WTC11 (cell line): ENCODE results near the gene PCGF3. TPM values are rescaled to one million over a fixed set of nuclear protein-coding genes. Genes with fewer than 3 reads are reported as not detected.

Experiments
- ATAC-seq: fragments of 200-7000 bp; cut with Tn5 transposase; 2 replicates; pipeline ENCODE4 v1.10.0; 2021; ENCODE audit warnings: mild to moderate bottlenecking, moderate library complexity
- CTCF ChIA-PET: fragments of 300-600 bp; sonication (Branson Sonifier 250); formaldehyde crosslinking; loops from one replicate; lab custom pipeline; 2021; ENCODE audit warnings: antibody characterized with exemption; lab: Charles Lee
- POLR2A ChIA-PET: fragments of 350-600 bp; sonication (Branson Sonifier 250); formaldehyde crosslinking; loops from one replicate; lab custom pipeline; 2021; ENCODE audit warnings: antibody characterized with exemption; lab: Charles Lee
- DNase-seq: peaks from one replicate; pipeline ENCODE4 v3.0.0; 2021; ENCODE audit warnings: low spot score
- H3K27ac Mint-ChIP-seq: 2 replicates; pipeline ENCODE4 v1.8.0; 2021; ENCODE audit warnings: mixed read lengths
- H3K27me3 Mint-ChIP-seq: 2 replicates; pipeline ENCODE4 v1.8.0; 2021; ENCODE audit warnings: low read depth, mild to moderate bottlenecking, moderate library complexity, mixed read lengths
- H3K36me3 Mint-ChIP-seq: 2 replicates; pipeline ENCODE4 v1.8.0; 2021; ENCODE audit warnings: mixed read lengths
- H3K4me1 Mint-ChIP-seq: 2 replicates; pipeline ENCODE4 v1.8.0; 2022; ENCODE audit warnings: mixed read lengths
- H3K4me3 Mint-ChIP-seq: 2 replicates; pipeline ENCODE4 v1.8.0; 2021; ENCODE audit warnings: mild to moderate bottlenecking, moderate library complexity, mixed read lengths
- H3K9me3 Mint-ChIP-seq: 2 replicates; pipeline ENCODE4 v1.8.0; 2021; ENCODE audit warnings: mixed read lengths
- ERG ChIP-seq: fragments of 250-450 bp; sonication (Bioruptor Pico); IDR thresholded peaks from 2 replicates; pipeline ENCODE4 v1.8.0; 2021; ENCODE audit warnings: mild to moderate bottlenecking
- FOXJ3 ChIP-seq: sonication (generic); formaldehyde crosslinking; IDR thresholded peaks from 2 replicates; pipeline ENCODE4 v1.9.0; 2021; ENCODE audit warnings: missing genetic modification reagents, mild to moderate bottlenecking, borderline replicate concordance
- HMGA2 ChIP-seq: fragments of 250-450 bp; sonication (Bioruptor Pico); IDR thresholded peaks from 2 replicates; pipeline ENCODE4 v1.4.0; 2021; ENCODE audit warnings: mild to moderate bottlenecking, moderate library complexity
- IRF1 ChIP-seq: sonication (generic); formaldehyde crosslinking; IDR thresholded peaks from 2 replicates; pipeline ENCODE4 v1.8.0; 2023; ENCODE audit warnings: missing genetic modification reagents
- KAT7 ChIP-seq: sonication (generic); formaldehyde crosslinking; IDR thresholded peaks from 2 replicates; pipeline ENCODE4 v1.8.1; 2023; ENCODE audit warnings: missing genetic modification reagents, mild to moderate bottlenecking, borderline replicate concordance
- NR1H2 ChIP-seq: sonication (generic); formaldehyde crosslinking; IDR thresholded peaks from 2 replicates; pipeline ENCODE4 v1.9.0; 2021; ENCODE audit warnings: mild to moderate bottlenecking, moderate library complexity, missing genetic modification reagents
- OVOL2 ChIP-seq: fragments of 250-450 bp; sonication (Bioruptor Pico); IDR thresholded peaks from 2 replicates; pipeline ENCODE4 v1.9.0; 2021; ENCODE audit warnings: mild to moderate bottlenecking, borderline replicate concordance
- TEAD1 ChIP-seq: sonication (generic); formaldehyde crosslinking; IDR thresholded peaks from 2 replicates; pipeline ENCODE4 v1.8.0; 2022; ENCODE audit warnings: mild to moderate bottlenecking, missing genetic modification reagents
- ZBTB21 ChIP-seq: sonication (generic); formaldehyde crosslinking; IDR thresholded peaks from 2 replicates; pipeline ENCODE4 v1.8.1; 2023; ENCODE audit warnings: mild to moderate bottlenecking, missing genetic modification reagents, borderline replicate concordance
- ZNF532 ChIP-seq: fragments of 250-450 bp; sonication (Bioruptor Pico); IDR thresholded peaks from 2 replicates; pipeline ENCODE4 v1.9.0; 2021; ENCODE audit warnings: mild to moderate bottlenecking, borderline replicate concordance
- ZNF671 ChIP-seq: fragments of 250-450 bp; sonication (Bioruptor Pico); IDR thresholded peaks from 2 replicates; pipeline ENCODE4 v1.8.0; 2021; ENCODE audit warnings: mild to moderate bottlenecking
- ZSCAN18 ChIP-seq: fragments of 250-450 bp; sonication (Bioruptor Pico); IDR thresholded peaks from 2 replicates; pipeline ENCODE4 v2.1.2; 2022; ENCODE audit warnings: mild to moderate bottlenecking, moderate library complexity
- total RNA-seq: library from RNA; stranded (reverse); gene quantifications from 3 replicates; pipeline ENCODE4 v1.2.3, GENCODE V29; 2021
- TF ChIP-seq, protein P1 (sequence below): sonication (generic); formaldehyde crosslinking; IDR thresholded peaks from 2 replicates; pipeline ENCODE4 v1.8.0; 2022; ENCODE audit warnings: mild to moderate bottlenecking, missing genetic modification reagents
- TF ChIP-seq, protein P2 (sequence below): sonication (generic); formaldehyde crosslinking; IDR thresholded peaks from 2 replicates; pipeline ENCODE4 v1.8.0; 2022; ENCODE audit warnings: missing genetic modification reagents
- TF ChIP-seq, protein P3 (sequence below): fragments of 250-450 bp; sonication (Bioruptor Pico); IDR thresholded peaks from 2 replicates; pipeline ENCODE4 v1.9.0; 2021; ENCODE audit warnings: mild to moderate bottlenecking

The PCGF3 gene
- total RNA-seq, 1 experiment from 2014 or later, result 65.7 TPM

DNA sequence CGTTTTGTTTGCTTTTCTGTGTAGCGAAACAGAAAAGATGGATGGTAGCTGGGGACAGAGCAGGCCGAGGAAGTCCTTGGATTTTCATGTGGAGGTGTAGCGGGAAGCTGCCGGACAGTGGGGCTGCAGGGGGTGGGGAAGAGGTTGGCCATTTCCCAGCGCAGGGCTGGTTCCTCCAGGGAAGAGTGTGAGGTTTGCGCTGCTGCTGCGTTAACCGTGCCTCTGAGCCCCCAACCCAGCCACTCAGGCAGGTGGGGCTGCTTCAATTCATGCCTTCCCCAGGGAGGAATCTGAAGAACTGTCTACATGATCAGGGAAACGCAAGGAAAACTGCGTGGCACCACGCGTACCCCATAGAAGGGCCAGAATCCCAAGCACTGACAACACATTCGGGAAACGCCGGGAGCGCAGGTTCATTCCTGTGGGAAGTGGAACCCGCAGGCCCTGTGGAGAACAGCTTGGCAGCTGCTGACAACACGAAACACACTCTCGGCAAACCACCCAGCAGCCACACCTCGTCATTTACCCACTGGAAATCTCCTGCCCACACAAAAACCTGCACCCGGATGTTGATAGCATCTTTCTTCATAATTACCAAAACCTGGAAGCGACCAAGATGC lies 57.7 kb downstream of the PCGF3 start:
- DNase-seq (no peak), ATAC-seq (no peak)
- no peaks in the 10 kb centered on the region for H3K27me3 Mint-ChIP-seq
- ChIA-PET CTCF (no interaction called here), POLR2A (no interaction called here)
- peaks cover 23% of the 10 kb centered on the region for H3K4me1 Mint-ChIP-seq
- peaks cover 11% of the 10 kb centered on the region for H3K9me3 Mint-ChIP-seq
- no peak overlapping the region for H3K4me3 Mint-ChIP-seq
- no peak overlapping the region; the same call in 1 of the 2 replicates for H3K27ac Mint-ChIP-seq
- TF ChIP-seq, protein P1, sequence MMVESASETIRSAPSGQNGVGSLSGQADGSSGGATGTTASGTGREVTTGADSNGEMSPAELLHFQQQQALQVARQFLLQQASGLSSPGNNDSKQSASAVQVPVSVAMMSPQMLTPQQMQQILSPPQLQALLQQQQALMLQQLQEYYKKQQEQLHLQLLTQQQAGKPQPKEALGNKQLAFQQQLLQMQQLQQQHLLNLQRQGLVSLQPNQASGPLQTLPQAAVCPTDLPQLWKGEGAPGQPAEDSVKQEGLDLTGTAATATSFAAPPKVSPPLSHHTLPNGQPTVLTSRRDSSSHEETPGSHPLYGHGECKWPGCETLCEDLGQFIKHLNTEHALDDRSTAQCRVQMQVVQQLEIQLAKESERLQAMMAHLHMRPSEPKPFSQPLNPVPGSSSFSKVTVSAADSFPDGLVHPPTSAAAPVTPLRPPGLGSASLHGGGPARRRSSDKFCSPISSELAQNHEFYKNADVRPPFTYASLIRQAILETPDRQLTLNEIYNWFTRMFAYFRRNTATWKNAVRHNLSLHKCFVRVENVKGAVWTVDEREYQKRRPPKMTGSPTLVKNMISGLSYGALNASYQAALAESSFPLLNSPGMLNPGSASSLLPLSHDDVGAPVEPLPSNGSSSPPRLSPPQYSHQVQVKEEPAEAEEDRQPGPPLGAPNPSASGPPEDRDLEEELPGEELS (CRISPR knock-in tag), result no peak
- peaks cover 76% of the 10 kb centered on the region for H3K36me3 Mint-ChIP-seq

GRCh38 chr4:763922-764321 lies 58.3 kb downstream of the PCGF3 start:
- Mint-ChIP-seq H3K4me1 (peaks cover 23% of the 10 kb centered on the region), H3K9me3 (peaks cover 11% of the 10 kb centered on the region), H3K27me3 (no peaks in the 10 kb centered on the region), H3K27ac (no peak overlapping the region; the same call in 1 of the 2 replicates), H3K4me3 (no peak overlapping the region), H3K36me3 (peaks cover 75% of the 10 kb centered on the region)
- ATAC-seq (no peak), DNase-seq (no peak)
- TF ChIP-seq HMGA2 (no peak), FOXJ3 (CRISPR knock-in tag) (no peak), NR1H2 (CRISPR knock-in tag) (no peak), ZNF532 (CRISPR knock-in tag) (no peak), ZNF671 (CRISPR knock-in tag) (no peak), OVOL2 (no peak), ZSCAN18 (CRISPR knock-in tag) (no peak), IRF1 (CRISPR knock-in tag) (no peak), ZBTB21 (CRISPR knock-in tag) (no peak), KAT7 (CRISPR knock-in tag) (no peak), ERG (CRISPR knock-in tag) (no peak), TEAD1 (CRISPR knock-in tag) (no peak)
- TF ChIP-seq, protein P2, sequence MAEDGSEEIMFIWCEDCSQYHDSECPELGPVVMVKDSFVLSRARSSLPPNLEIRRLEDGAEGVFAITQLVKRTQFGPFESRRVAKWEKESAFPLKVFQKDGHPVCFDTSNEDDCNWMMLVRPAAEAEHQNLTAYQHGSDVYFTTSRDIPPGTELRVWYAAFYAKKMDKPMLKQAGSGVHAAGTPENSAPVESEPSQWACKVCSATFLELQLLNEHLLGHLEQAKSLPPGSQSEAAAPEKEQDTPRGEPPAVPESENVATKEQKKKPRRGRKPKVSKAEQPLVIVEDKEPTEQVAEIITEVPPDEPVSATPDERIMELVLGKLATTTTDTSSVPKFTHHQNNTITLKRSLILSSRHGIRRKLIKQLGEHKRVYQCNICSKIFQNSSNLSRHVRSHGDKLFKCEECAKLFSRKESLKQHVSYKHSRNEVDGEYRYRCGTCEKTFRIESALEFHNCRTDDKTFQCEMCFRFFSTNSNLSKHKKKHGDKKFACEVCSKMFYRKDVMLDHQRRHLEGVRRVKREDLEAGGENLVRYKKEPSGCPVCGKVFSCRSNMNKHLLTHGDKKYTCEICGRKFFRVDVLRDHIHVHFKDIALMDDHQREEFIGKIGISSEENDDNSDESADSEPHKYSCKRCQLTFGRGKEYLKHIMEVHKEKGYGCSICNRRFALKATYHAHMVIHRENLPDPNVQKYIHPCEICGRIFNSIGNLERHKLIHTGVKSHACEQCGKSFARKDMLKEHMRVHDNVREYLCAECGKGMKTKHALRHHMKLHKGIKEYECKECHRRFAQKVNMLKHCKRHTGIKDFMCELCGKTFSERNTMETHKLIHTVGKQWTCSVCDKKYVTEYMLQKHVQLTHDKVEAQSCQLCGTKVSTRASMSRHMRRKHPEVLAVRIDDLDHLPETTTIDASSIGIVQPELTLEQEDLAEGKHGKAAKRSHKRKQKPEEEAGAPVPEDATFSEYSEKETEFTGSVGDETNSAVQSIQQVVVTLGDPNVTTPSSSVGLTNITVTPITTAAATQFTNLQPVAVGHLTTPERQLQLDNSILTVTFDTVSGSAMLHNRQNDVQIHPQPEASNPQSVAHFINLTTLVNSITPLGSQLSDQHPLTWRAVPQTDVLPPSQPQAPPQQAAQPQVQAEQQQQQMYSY (CRISPR knock-in tag), result no peak
- TF ChIP-seq, protein P3, sequence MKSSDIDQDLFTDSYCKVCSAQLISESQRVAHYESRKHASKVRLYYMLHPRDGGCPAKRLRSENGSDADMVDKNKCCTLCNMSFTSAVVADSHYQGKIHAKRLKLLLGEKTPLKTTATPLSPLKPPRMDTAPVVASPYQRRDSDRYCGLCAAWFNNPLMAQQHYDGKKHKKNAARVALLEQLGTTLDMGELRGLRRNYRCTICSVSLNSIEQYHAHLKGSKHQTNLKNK, result no peak
- POLR2A ChIA-PET, result no interaction called here
- CTCF ChIA-PET, result no interaction called here
